WI38 (cell line): Measurements from ENCODE around the gene ALDH1A2.
"Not testable (repeated sequence)": the region's sequence is repeated elsewhere in the genome, so short reads cannot be mapped to it uniquely, and the experiment has no call there.

ENCODE experiments used
- H3K4me3 ChIP-seq: 2 replicates; pipeline ENCODE4 v1.5.1; 2011; ENCODE audit warnings: low read depth, mild to moderate bottlenecking, control low read depth, low read length
- CTCF ChIP-seq: IDR thresholded peaks from 2 replicates; pipeline ENCODE4 v1.5.1; 2012; ENCODE audit warnings: low read depth, mild to moderate bottlenecking, control low read depth, low read length

Gene ALDH1A2

GRCh38 chr15:58081456-58081855, 15.9 kb upstream of the ALDH1A2 start:
- H3K4me3 ChIP-seq: no peak overlapping the region
- TF ChIP-seq CTCF: no peak

DNA sequence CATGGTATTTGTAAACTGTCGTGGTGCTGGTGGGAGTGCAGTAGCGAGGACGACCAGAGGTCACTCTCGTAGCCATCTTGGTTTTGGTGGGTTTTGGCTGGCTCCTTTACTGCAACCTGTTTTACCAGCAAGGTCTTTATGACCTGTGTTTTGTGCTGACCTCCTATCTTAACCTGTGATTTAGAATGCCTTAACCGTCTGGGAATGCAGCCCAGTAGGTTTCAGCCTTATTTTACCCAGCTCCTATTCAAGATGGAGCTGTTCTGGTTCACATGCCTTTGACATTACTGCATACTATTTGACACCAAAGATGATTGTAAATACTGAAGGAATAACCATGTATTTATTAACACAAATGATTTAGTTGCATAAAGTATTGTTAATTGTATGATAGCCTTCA, 15.4 kb upstream of the ALDH1A2 start:
- H3K4me3 ChIP-seq: not testable (repeated sequence)

DNA sequence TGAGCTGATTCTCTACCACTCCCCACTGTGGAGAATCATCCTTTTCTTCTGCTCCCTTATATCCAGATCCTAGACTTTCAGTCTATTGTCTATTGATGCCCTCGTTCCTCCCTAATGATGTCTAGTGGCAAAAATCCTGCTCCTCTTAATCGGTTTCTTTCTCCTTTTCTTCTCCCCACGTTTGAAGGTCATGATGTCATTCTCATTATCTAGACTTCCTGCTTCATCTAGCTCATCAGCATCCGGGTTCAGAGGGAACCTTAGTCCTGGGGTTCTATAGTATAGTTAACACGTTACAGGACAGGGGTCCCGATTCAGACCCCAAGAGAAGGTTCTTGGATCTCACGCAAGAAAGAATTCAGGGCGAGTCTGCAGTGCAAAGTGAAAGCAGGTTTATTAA, 14.9 kb upstream of the ALDH1A2 start:
- no peak overlapping the region for H3K4me3 ChIP-seq
- no peak for TF ChIP-seq CTCF

DNA sequence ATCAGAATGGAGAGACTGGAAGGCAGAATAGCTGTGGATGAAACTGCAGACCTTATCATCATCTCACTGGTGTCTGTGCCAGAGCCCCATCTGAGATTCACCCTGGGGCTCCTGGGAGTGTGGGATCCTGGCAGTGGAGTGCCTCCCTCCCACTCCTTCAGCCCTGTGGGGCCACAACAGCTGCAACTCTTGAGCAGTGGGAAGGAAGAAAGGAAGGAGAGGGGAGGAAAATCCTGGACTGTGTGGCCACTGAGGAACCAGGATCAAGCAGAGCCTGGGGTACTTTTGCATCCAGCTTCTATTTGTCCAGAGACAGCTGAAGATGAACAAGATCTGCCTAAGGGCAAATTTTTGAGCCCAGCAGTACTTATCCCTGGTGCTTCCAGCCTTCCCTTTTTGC, 13.1 kb upstream of the ALDH1A2 start:
- TF ChIP-seq CTCF: no peak

GRCh38 chr15:58077427-58077826, 11.9 kb upstream of the ALDH1A2 start:
- no peak overlapping the region for H3K4me3 ChIP-seq
- TF ChIP-seq CTCF: no peak

More for the DNA sequence above, 13.1 kb upstream of the ALDH1A2 start:
- H3K4me3 ChIP-seq: no peak overlapping the region

- H3K4me3 ChIP-seq: no peak overlapping the region
- TF ChIP-seq CTCF: no peak
These were observed 8.9 kb upstream of the ALDH1A2 start for GRCh38 chr15:58074452-58074851.

DNA sequence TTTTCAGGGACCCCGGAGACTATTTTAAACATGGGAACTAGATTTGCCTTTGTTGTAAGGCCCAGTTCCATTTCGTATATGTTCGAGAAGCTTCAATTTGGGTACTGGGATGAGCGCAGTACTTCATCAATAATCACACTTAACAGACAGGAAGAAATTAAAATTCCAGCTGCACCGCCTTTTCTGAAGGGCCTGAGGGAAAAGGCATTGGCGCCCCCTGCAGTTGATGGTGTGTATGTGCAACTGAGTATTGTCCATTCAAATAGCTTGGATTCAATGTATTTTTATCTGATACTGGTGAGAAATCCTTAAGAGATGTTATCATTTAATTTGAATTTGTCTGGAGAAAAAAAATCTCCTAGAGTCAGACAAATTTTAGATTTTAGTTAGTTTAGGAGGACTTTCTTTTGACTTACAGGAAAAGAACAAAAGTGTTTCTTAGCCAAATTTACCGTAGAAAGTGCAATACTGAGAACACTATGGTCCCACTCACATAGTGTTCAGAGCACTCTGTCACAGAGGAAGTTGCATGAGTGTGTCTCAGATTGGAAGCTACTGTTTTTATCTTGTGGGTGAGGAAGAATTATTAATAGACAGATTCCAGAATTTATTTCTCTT, 5.4 kb upstream of the ALDH1A2 start:
- TF ChIP-seq CTCF: peak; percentile 87
- no peak overlapping the region for H3K4me3 ChIP-seq

DNA sequence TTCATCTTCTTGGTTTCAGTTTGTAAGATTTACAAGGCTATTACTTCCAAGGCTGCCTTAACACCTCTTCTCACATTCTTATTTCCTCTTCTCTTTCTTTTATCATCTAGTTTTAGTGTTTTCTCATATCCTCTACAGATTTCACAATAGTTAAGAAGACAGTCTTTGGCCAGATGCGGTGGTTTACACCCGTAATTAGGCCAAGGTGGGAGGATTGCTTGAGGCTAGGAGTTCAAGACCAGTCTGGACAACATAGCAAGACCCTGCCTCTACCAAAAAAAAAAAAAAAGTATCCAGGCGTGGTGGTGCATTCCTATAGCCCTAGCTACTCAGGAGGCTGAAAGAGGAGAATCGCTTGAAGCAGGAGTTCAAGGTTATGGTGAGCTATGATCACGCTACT, 3.5 kb upstream of the ALDH1A2 start:
- no peak for TF ChIP-seq CTCF
- H3K4me3 ChIP-seq: no peak overlapping the region
